Spleen (tissue), 11 donors: ENCODE measurements around the gene FOXRED2. TPM values are rescaled to one million over a fixed set of nuclear protein-coding genes. Genes with fewer than 3 reads are reported as not detected.

ENCODE experiments used
- DNase-seq: peaks from one replicate; pipeline ENCODE4 v3.0.0-alpha.2; 2020
- H3K27ac ChIP-seq, 8 donors: fragments of 200-600 bp; sonication (generic) in 7 of 8; 1 replicate in 4 of 8; 2 replicates in 4 of 8; pipeline versions ENCODE4 v1.5.0 to v1.8.0; 2016 to 2021; ENCODE audit warnings: inconsistent platforms in 4 of 8, mild to moderate bottlenecking in 4 of 8, moderate library complexity in 1 of 8
- H3K27me3 ChIP-seq, 7 donors: fragments of 200-600 bp; sonication (generic) in 6 of 7; replicated peaks in 1 of 7; 1 replicate in 4 of 7; 2 replicates in 3 of 7; pipeline versions ENCODE4 v1.5.0 to v1.8.0; 2016 to 2021; ENCODE audit warnings: inconsistent platforms in 3 of 7, mild to moderate bottlenecking in 1 of 7
- H3K36me3 ChIP-seq, 6 donors: fragments of 200-600 bp; sonication (generic) in 5 of 6; 1 replicate in 4 of 6; 2 replicates in 2 of 6; pipeline versions ENCODE4 v1.5.0 to v1.8.0; 2016 to 2021; ENCODE audit warnings: inconsistent platforms in 2 of 6
- H3K4me1 ChIP-seq, 6 donors: fragments of 200-600 bp; sonication (generic) in 5 of 6; 1 replicate in 3 of 6; 2 replicates in 3 of 6; pipeline versions ENCODE4 v1.5.0 to v1.8.0; 2016 to 2021; ENCODE audit warnings: inconsistent platforms in 3 of 6
- H3K4me3 ChIP-seq, 8 donors: fragments of 200-600 bp; sonication (generic) in 7 of 8; 1 replicate in 4 of 8; 2 replicates in 4 of 8; pipeline versions ENCODE4 v1.5.0 to v1.8.0; 2016 to 2021; ENCODE audit warnings: inconsistent platforms in 4 of 8, mild to moderate bottlenecking in 4 of 8, moderate library complexity in 2 of 8
- H3K9me3 ChIP-seq, 8 donors: fragments of 200-600 bp; sonication (generic) in 7 of 8; 1 replicate in 4 of 8; 2 replicates in 4 of 8; pipeline versions ENCODE4 v1.5.0 to v1.8.0; 2016 to 2021; ENCODE audit warnings: inconsistent platforms in 4 of 8
- POLR2A ChIP-seq, 3 donors: fragments of 450-650 bp; IDR thresholded peaks; one replicate each; pipeline ENCODE4 v1.5.1; 2017; ENCODE audit warnings: antibody characterized with exemption in 3 of 3, mild to moderate bottlenecking in 1 of 3
- POLR2AphosphoS5 ChIP-seq, 3 donors: sonication (generic); formaldehyde crosslinking; IDR thresholded peaks; one replicate each; pipeline ENCODE4 v1.5.1; 2017; ENCODE audit warnings: antibody characterized with exemption in 3 of 3
- WGBS, 5 donors: extraction: QIAGEN DNeasy Blood & Tissue Kit in 3 of 5; methylation state at CpG; one replicate each; pipeline versions ENCODE4 v1.1.5 to v1.1.7; 2013 to 2018; 5-methylcytosine and 5-hydroxymethylcytosine counted together
- intact Hi-C: fragments of 100-400 bp; cut with DNase I; formaldehyde crosslinking; loops from one replicate; pipeline ENCODE4 v1.15.0; 2023; ENCODE audit warnings: low total_unique reads
- polyA plus RNA-seq, 3 donors: library from polyadenylated mRNA; stranded (reverse); fragments of 200-250 nt; gene quantifications; one replicate each; pipeline ENCODE4 v1.2.1, GENCODE V29; 2013
- total RNA-seq, 7 donors: library from RNA; depleted of rRNA in 3 of 7; stranded (reverse); fragments of >200 nt in 3 of 7; fragmentation: NEBNext Ultra II Directional in 4 of 7; extraction: Animal tissue kit (Norgen Biotek cat#: 25700) in 4 of 7; gene quantifications; one replicate each; pipeline versions ENCODE4 v1.1.0 to v1.2.1, GENCODE V29; 2016 to 2021
- TF ChIP-seq, protein P1 (sequence below), 11 experiments: fragments of 200-600 bp in 7 of 11; fragments of 450-650 bp in 4 of 11; sonication (generic) in 4 of 11; IDR thresholded peaks in 8 of 11; conservative IDR thresholded peaks in 3 of 11; 1 replicate in 7 of 11; 2 replicates in 4 of 11; pipeline versions ENCODE4 v1.4.0 to v1.8.0; 2016 to 2021; ENCODE audit warnings: antibody characterized with exemption in 11 of 11, inconsistent platforms in 4 of 11, mild to moderate bottlenecking in 1 of 11
- donor health status: healthy with polysubstance abuse.
- donor health status: DM: no; HTN: no; CAD: no; lungs with moderate emphysema.
- donor health status: DM: no; HTN: no; CAD: no.
- donor health status: Bipolar disorder and iron deficiency.
- donor health status: healthy.
- donor health status: DM: no; HTN: no; CAD: no.
- donor health status: DM: yes; HTN: yes; CAD: no.

FOXRED2 gene
- total and polyA plus RNA-seq, 10 donors, result 1.1 to 42.0 (median 26.3) TPM

DNA sequence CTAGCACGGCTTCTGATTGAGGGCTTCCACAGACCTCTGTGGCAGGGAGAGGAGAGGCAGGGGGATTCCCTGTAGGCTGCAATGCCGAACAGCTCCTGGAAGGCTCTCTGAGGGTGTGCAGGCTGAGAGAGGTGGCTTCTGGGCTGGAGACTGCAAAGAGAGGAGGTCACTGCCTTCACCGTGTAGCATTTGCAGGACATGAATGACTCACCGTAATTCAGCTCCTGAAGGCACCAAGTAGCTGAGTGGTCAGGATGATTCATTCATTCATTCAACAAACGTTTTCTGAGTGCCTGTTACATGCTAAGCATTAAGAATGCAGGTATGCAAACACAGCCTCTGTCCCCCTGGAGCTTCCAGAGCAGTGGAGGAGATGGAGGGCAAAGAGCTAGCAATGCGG lies 40.1 kb upstream of the FOXRED2 start:
- H3K36me3 ChIP-seq, result no peaks in the 10 kb centered on the region
- peaks cover 0 to 49% (median 0%) of the 10 kb centered on the region in 7 donors for H3K27me3 ChIP-seq
- TF ChIP-seq, protein P1, sequence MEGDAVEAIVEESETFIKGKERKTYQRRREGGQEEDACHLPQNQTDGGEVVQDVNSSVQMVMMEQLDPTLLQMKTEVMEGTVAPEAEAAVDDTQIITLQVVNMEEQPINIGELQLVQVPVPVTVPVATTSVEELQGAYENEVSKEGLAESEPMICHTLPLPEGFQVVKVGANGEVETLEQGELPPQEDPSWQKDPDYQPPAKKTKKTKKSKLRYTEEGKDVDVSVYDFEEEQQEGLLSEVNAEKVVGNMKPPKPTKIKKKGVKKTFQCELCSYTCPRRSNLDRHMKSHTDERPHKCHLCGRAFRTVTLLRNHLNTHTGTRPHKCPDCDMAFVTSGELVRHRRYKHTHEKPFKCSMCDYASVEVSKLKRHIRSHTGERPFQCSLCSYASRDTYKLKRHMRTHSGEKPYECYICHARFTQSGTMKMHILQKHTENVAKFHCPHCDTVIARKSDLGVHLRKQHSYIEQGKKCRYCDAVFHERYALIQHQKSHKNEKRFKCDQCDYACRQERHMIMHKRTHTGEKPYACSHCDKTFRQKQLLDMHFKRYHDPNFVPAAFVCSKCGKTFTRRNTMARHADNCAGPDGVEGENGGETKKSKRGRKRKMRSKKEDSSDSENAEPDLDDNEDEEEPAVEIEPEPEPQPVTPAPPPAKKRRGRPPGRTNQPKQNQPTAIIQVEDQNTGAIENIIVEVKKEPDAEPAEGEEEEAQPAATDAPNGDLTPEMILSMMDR (IDR thresholded peaks at IDR 0.05 in 8 of 11, conservative IDR thresholded peaks at IDR 0.05 in 3 of 11), result no peak
- no peak for TF ChIP-seq POLR2A (IDR thresholded peaks at IDR 0.05)
- no peak for TF ChIP-seq POLR2AphosphoS5 (IDR thresholded peaks at IDR 0.05)
- no peak overlapping the region for H3K4me3 ChIP-seq
- 58 to 76% (median 70%) methylated on average over 6 of the region's 6 CpGs for WGBS, 5 donors
- no peak for DNase-seq
- intact Hi-C loops, result loop anchor here (5.0 to 10.0 kb wide), 2 partner anchors 218 to 310 kb away; no protein-coding TSS in a partner anchor
- H3K27ac ChIP-seq, result no peak overlapping the region
- H3K9me3 ChIP-seq, result no peaks in the 10 kb centered on the region
- H3K4me1 ChIP-seq, result peaks cover 0 to 28% (median 4%) of the 10 kb centered on the region in 6 donors

DNA sequence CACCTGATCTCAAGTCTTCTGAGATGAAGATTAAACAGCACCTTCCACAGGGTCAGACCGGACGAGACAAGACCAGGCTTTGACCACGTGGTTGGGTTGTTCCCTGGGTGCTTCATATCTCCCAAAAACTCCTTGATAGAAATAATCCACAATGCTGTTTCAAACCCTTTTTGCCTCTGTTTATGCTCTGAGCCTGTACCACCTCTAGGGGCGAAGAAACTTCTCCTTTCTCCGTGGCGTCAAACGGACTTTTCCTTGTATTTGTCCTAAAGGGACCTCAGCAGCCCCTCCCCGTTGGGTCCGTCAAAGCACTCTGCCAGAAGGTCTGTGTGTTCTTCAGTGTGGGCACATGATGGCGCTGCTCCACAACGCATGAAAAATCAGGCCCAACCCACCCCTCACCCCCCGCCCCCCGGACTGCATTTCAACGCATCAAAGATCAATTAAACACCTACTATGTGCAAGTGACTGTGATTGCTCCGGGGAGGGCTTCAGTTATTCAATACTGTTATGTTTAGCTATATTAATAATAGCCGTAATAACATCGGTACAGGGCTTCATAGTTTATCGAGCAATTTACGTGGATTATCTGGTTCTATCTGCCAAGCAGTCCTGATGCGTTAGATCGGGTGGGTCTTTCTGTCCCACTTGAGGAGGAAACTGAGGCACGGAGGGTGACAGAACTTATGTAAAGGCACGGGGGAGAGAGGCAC lies 39.4 kb upstream of the FOXRED2 start:
- no peaks in the 10 kb centered on the region for H3K9me3 ChIP-seq
- intact Hi-C loops, result loop anchor here (5.0 to 10.0 kb wide), 2 partner anchors 219 to 311 kb away; no protein-coding TSS in a partner anchor
- peaks cover 0 to 42% (median 0%) of the 10 kb centered on the region in 7 donors for H3K27me3 ChIP-seq
- no peak overlapping the region for H3K4me3 ChIP-seq
- H3K4me1 ChIP-seq, result peaks cover 0 to 24% (median 2%) of the 10 kb centered on the region in 6 donors
- no peak for DNase-seq
- H3K36me3 ChIP-seq, result no peaks in the 10 kb centered on the region
- TF ChIP-seq POLR2AphosphoS5 (IDR thresholded peaks at IDR 0.05) (no peak), POLR2A (IDR thresholded peaks at IDR 0.05) (no peak)
- TF ChIP-seq, protein P1 (IDR thresholded peaks at IDR 0.05 in 8 of 11, conservative IDR thresholded peaks at IDR 0.05 in 3 of 11), result peak in 10 of 11 experiments; percentile 9 to 63 (median 46)
- WGBS, 5 donors, result 27 to 30% (median 30%) methylated on average over 23 of the region's 23 CpGs
- H3K27ac ChIP-seq, result no peak overlapping the region

DNA sequence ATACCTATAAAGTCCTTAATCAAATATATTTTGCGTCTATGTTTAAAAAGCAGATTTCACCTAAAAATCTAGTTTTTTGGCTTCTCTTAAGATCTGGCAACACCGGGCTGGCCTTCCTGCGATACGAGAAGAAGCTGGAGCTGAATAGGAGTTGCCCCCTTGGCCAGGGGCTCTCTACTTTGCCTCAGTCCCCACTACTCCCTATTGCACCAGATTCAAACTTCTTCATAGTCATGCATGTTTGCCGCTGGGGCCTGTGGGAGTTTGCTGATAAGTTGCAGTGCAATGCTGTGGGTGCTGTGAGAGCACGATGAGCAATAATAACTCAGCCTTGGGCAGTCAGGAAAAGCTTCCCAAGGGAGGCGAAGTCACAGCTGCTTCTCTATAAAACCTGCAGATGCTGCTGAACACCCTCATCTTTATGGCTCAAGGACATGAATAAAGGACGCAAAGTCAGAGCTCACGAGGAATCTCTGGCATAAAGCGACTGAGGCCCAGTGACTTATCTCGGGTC lies 37.3 kb upstream of the FOXRED2 start:
- intact Hi-C loops, result loop anchor here (10.0 kb wide), 1 partner anchor 221 kb away; no protein-coding TSS in a partner anchor
- Histone ChIP-seq H3K4me1 (peaks cover 0 to 20% (median 2%) of the 10 kb centered on the region in 6 donors), H3K9me3 (no peaks in the 10 kb centered on the region), H3K27ac (no peak overlapping the region), H3K36me3 (no peaks in the 10 kb centered on the region), H3K4me3 (no peak overlapping the region), H3K27me3 (peaks cover 0 to 21% (median 0%) of the 10 kb centered on the region in 7 donors)
- 89 to 94% (median 91%) methylated on average over 11 of the region's 11 CpGs for WGBS, 5 donors
- TF ChIP-seq POLR2AphosphoS5 (IDR thresholded peaks at IDR 0.05) (no peak), POLR2A (IDR thresholded peaks at IDR 0.05) (no peak)
- TF ChIP-seq, protein P1 (IDR thresholded peaks at IDR 0.05 in 8 of 11, conservative IDR thresholded peaks at IDR 0.05 in 3 of 11), result no peak
- no peak for DNase-seq

DNA sequence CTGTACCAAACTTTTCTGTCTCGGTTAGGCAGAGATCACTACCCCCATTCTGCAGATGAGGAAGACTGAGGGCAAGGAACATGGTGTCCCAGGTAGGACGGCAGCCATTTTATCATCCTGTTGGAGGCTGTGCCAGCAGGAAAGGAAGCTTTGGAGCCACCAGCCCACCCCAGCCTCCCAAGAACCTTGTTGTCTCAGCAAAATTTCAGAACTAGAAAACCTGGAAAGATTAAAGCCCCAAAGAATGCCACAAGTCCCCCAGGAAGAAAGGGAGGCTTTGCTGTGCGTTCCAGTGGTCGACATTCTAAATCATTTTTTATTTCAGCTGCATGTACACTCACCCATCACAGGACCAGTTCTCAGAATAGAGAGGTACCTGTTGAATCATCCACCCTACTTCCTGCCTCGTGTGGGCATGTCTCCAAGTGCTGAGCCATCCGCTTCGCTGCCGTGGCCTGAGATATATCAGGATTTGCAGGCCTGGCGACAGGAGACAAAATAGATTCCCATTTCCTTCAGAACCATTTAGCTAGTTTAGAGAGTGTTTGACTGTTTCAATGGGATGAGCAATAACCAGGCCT lies 35.1 kb upstream of the FOXRED2 start:
- no peak for DNase-seq
- WGBS, 5 donors, result 38 to 44% (median 41%) methylated on average over 9 of the region's 9 CpGs
- peaks cover 0 to 14% (median 0%) of the 10 kb centered on the region in 7 donors for H3K27me3 ChIP-seq
- H3K9me3 ChIP-seq, result no peaks in the 10 kb centered on the region
- peaks cover 0 to 12% (median 2%) of the 10 kb centered on the region in 6 donors for H3K4me1 ChIP-seq
- H3K4me3 ChIP-seq, result no peak overlapping the region
- no peak overlapping the region for H3K27ac ChIP-seq
- H3K36me3 ChIP-seq, result no peaks in the 10 kb centered on the region
- intact Hi-C loops, result loop anchor here (10.0 kb wide), 1 partner anchor 223 kb away; no protein-coding TSS in a partner anchor
- TF ChIP-seq POLR2A (IDR thresholded peaks at IDR 0.05) (no peak), POLR2AphosphoS5 (IDR thresholded peaks at IDR 0.05) (no peak)
- TF ChIP-seq, protein P1 (IDR thresholded peaks at IDR 0.05 in 8 of 11, conservative IDR thresholded peaks at IDR 0.05 in 3 of 11), result no peak
